Naive thymus-derived CD4-positive, alpha-beta T cell (primary cell): ENCODE measurements around the gene TTBK1. TPM values are rescaled to one million over a fixed set of nuclear protein-coding genes. Genes with fewer than 3 reads are reported as not detected.

Source experiments
- ATAC-seq: fragments of 150-1000 bp; cut with Tn5 transposase; 2 replicates; pipeline ENCODE4 v1.10.0; 2021; ENCODE audit warnings: mild to moderate bottlenecking, moderate library complexity
- CTCF ChIA-PET: fragments of 350-600 bp; sonication (Branson Sonifier 250); formaldehyde crosslinking; loops from one replicate; lab custom pipeline; 2021; ENCODE audit warnings: antibody characterized with exemption; lab: Charles Lee
- POLR2A ChIA-PET: fragments of 350-600 bp; sonication (Branson Sonifier 250); formaldehyde crosslinking; loops from one replicate; lab custom pipeline; 2021; ENCODE audit warnings: antibody characterized with exemption, inconsistent platforms; lab: Charles Lee
- DNase-seq, 9 donors: peaks; one replicate each; pipeline versions ENCODE4 v3.0.0 to v3.0.0-alpha.2; 2020 to 2022; ENCODE audit warnings: mixed read lengths in 1 of 9
- H3K27ac ChIP-seq: one replicate; pipeline ENCODE4 v1.7.0; 2013; ENCODE audit warnings: mild to moderate bottlenecking, low read depth, low read length, moderate library complexity
- H3K27me3 ChIP-seq, 2 donors: one replicate each; pipeline ENCODE4 v1.7.0; 2013; ENCODE audit warnings: low read length in 2 of 2, mild to moderate bottlenecking in 2 of 2, moderate library complexity in 2 of 2; ENCODE audit not compliant: control insufficient read depth in 2 of 2, insufficient read depth in 2 of 2
- H3K36me3 ChIP-seq, 3 experiments: 1 replicate in 2 of 3; 2 replicates in 1 of 3; pipeline ENCODE4 v1.7.0; 2013; ENCODE audit warnings: low read length in 3 of 3, mild to moderate bottlenecking in 3 of 3, moderate library complexity in 1 of 3; ENCODE audit not compliant: insufficient read depth in 3 of 3, control insufficient read depth in 2 of 3
- H3K4me1 ChIP-seq, 2 donors: one replicate each; pipeline ENCODE4 v1.7.0; 2013; ENCODE audit warnings: low read length in 2 of 2, mild to moderate bottlenecking in 2 of 2, moderate library complexity in 1 of 2; ENCODE audit not compliant: control insufficient read depth in 2 of 2, insufficient read depth in 2 of 2
- H3K4me3 ChIP-seq: 2 replicates; pipeline ENCODE4 v1.7.0; 2013; ENCODE audit warnings: mild to moderate bottlenecking, low read length
- H3K9me3 ChIP-seq, 3 experiments: 1 replicate in 2 of 3; 2 replicates in 1 of 3; pipeline ENCODE4 v1.7.0; 2013; ENCODE audit warnings: low read length in 3 of 3; ENCODE audit not compliant: control insufficient read depth in 2 of 3
- H3K27ac Mint-ChIP-seq, 9 donors: one replicate each; pipeline ENCODE4 v1.8.0; 2020 to 2022; ENCODE audit warnings: mixed read lengths in 9 of 9, mild to moderate bottlenecking in 8 of 9, moderate library complexity in 5 of 9, inconsistent platforms in 2 of 9
- H3K27me3 Mint-ChIP-seq, 5 donors: one replicate each; pipeline ENCODE4 v1.8.0; 2021 to 2022; ENCODE audit warnings: mixed read lengths in 5 of 5, mild to moderate bottlenecking in 1 of 5
- H3K36me3 Mint-ChIP-seq, 5 donors: one replicate each; pipeline ENCODE4 v1.8.0; 2020 to 2022; ENCODE audit warnings: mixed read lengths in 5 of 5, mild to moderate bottlenecking in 3 of 5, inconsistent platforms in 1 of 5
- H3K4me1 Mint-ChIP-seq, 7 donors: one replicate each; pipeline ENCODE4 v1.8.0; 2020 to 2022; ENCODE audit warnings: mixed read lengths in 7 of 7, mild to moderate bottlenecking in 3 of 7, inconsistent platforms in 1 of 7
- H3K4me3 Mint-ChIP-seq, 10 donors: one replicate each; pipeline ENCODE4 v1.8.0; 2020 to 2022; ENCODE audit warnings: mild to moderate bottlenecking in 10 of 10, mixed read lengths in 10 of 10, moderate library complexity in 6 of 10, inconsistent platforms in 2 of 10
- H3K9me3 Mint-ChIP-seq, 11 donors: one replicate each; pipeline ENCODE4 v1.8.0; 2020 to 2022; ENCODE audit warnings: mixed read lengths in 11 of 11, mild to moderate bottlenecking in 4 of 11, inconsistent platforms in 1 of 11, moderate library complexity in 1 of 11
- intact Hi-C, 2 donors: fragments of 100-400 bp; cut with micrococcal nuclease; formaldehyde crosslinking; loops; one replicate each; pipeline ENCODE4 v1.15.1; 2023
- polyA plus RNA-seq, 2 donors: library from polyadenylated mRNA; unstranded; fragments of 300-500 nt; fragmentation: Illumina TruSeq; gene quantifications; one replicate each; pipeline ENCODE4 v1.2.3, GENCODE V29; 2021
- total RNA-seq, 6 experiments: library from RNA in 5 of 6; stranded (reverse) in 5 of 6; gene quantifications; 1 replicate in 5 of 6; 2 replicates in 1 of 6; pipeline ENCODE4 v1.2.3 and lab custom pipeline; 2021 to 2026

Gene TTBK1
- total and polyA plus RNA-seq, 7 experiments from 2014 or later: 0.05 to 0.29 TPM; not detected in 5

- DNase-seq (no peak), ATAC-seq (no peak)
- Histone ChIP-seq H3K27me3 (no peaks in the 10 kb centered on the region), H3K4me1 (no peaks in the 10 kb centered on the region), H3K27ac (no peak overlapping the region), H3K4me3 (no peak overlapping the region), H3K9me3 (no peaks in the 10 kb centered on the region), H3K36me3 (no peaks in the 10 kb centered on the region)
- intact Hi-C loops: no loop called here
- Mint-ChIP-seq H3K4me1 (peaks cover 4 to 27% (median 11%) of the 10 kb centered on the region in 7 donors), H3K36me3 (peaks cover 0 to 3% (median 0%) of the 10 kb centered on the region in 5 donors), H3K4me3 (no peak overlapping the region), H3K27ac (no peak overlapping the region), H3K27me3 (peaks cover 14 to 44% (median 31%) of the 10 kb centered on the region in 5 donors), H3K9me3 (no peaks in the 10 kb centered on the region)
- CTCF ChIA-PET: interaction anchor here (1.0 kb wide), 1 partner anchor 9 kb away, joined by 3 read pairs; no protein-coding TSS in a partner anchor
- POLR2A ChIA-PET: no interaction called here
Observed at GRCh38 chr6:43254846-43255245, 11.6 kb downstream of the TTBK1 start.

GRCh38 chr6:43255408-43256054 is 12.2 kb downstream of the TTBK1 start:
- Mint-ChIP-seq H3K9me3 (no peaks in the 10 kb centered on the region), H3K4me3 (no peak overlapping the region), H3K27me3 (peaks cover 14 to 43% (median 31%) of the 10 kb centered on the region in 5 donors), H3K27ac (no peak overlapping the region), H3K4me1 (peaks cover 4 to 27% (median 11%) of the 10 kb centered on the region in 7 donors), H3K36me3 (peaks cover 0 to 3% (median 0%) of the 10 kb centered on the region in 5 donors)
- Histone ChIP-seq H3K4me3 (no peak overlapping the region), H3K4me1 (no peaks in the 10 kb centered on the region), H3K27me3 (no peaks in the 10 kb centered on the region), H3K36me3 (no peaks in the 10 kb centered on the region), H3K9me3 (no peaks in the 10 kb centered on the region), H3K27ac (no peak overlapping the region)
- POLR2A ChIA-PET: no interaction called here
- CTCF ChIA-PET: no interaction called here
- intact Hi-C loops: no loop called here
- DNase-seq (no peak), ATAC-seq (no peak)

DNA sequence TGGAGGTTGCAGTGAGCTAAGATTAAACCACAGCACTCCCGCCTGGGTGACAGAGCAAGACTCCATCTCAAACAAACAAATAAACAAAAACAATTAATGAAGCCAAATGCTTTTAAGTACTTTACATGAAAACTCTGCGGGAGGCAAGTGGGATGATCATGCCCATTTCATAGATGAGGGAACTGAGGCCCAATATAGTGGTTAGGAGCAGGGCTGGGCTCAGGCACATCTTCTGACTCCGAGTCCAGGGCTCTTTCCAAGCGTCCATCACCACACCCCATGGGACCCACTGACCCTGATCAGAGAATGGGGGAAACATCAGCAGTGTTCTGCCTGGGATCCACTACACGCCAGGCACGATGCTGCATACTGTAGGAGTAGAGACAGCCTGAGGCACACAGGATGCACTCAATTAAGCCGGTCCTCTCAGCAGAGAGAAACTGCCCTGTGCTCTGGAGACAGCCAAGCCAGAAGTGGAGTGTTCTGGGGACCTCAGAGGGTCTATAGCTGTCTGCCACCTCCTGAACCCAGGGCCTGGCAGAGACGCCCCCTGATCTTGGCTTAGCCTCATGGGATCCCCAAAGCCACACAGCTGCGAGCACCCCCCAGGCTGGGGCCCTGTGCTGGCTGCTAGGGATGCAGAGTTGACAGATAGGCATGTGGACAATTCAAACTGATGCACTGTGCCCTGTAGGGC is 13.5 kb downstream of the TTBK1 start:
- Mint-ChIP-seq H3K27ac (peak overlapping the region in 2 of 9 donors; percentile 64 to 65), H3K36me3 (peaks cover 0 to 3% (median 0%) of the 10 kb centered on the region in 5 donors), H3K27me3 (peaks cover 6 to 32% (median 20%) of the 10 kb centered on the region in 5 donors), H3K4me1 (peaks cover 0 to 14% (median under 1%) of the 10 kb centered on the region in 7 donors), H3K9me3 (no peaks in the 10 kb centered on the region), H3K4me3 (peak overlapping the region in 1 of 10 donors; percentile 57)
- H3K4me1 ChIP-seq: no peaks in the 10 kb centered on the region
- no peak overlapping the region for H3K27ac ChIP-seq
- H3K36me3 ChIP-seq: no peaks in the 10 kb centered on the region
- H3K9me3 ChIP-seq: no peaks in the 10 kb centered on the region
- ChIA-PET CTCF (no interaction called here), POLR2A (no interaction called here)
- ATAC-seq: no peak
- no peak overlapping the region for H3K4me3 ChIP-seq
- no peak for DNase-seq
- intact Hi-C loops: no loop called here
- H3K27me3 ChIP-seq: no peaks in the 10 kb centered on the region

DNA sequence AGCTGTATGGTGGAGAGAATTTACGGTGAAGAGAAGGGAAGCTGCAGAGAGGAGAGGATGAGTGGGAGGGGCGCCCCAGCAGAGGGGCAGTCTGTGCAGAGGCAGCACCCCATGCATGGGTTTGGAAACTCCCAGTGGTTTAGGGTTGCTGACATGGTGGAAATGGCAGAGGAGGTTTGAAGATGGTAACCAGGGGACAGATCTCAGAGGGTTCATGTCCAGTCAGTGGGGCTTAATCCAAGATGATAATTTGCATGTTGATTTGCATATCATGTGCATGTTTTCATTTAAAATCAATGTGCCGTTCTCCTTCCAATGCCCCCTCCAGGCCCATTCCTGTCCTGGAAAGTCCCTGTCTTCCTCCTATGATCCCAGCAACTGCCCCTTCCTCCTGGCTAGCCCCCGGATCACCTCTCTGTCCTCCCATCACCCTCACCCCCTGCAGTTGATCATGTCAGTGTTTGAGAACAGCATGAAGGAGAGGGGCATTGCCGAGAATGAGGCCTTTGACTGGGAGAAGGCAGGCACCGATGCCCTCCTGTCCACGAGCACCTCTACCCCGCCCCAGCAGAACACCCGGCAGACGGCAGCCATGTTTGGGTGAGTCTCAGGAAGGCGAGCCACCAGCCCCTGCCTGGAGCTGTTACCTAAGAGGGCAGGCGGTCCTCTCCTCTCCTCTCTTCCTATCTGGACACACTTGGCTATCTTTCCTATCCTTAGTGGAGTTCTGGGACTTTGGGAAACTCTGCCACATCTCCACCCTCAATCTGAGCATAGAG is 14.3 kb downstream of the TTBK1 start:
- Mint-ChIP-seq H3K36me3 (peaks cover 0 to 3% (median 0%) of the 10 kb centered on the region in 5 donors), H3K4me1 (peaks cover 0 to 13% (median 0%) of the 10 kb centered on the region in 7 donors), H3K27me3 (peaks cover 3 to 27% (median 16%) of the 10 kb centered on the region in 5 donors), H3K27ac (peak overlapping the region in 2 of 9 donors; percentile 64 to 70), H3K9me3 (no peaks in the 10 kb centered on the region), H3K4me3 (peak overlapping the region in 1 of 10 donors; percentile 57)
- Histone ChIP-seq H3K27ac (no peak overlapping the region), H3K4me1 (no peaks in the 10 kb centered on the region), H3K36me3 (no peaks in the 10 kb centered on the region), H3K27me3 (no peaks in the 10 kb centered on the region), H3K4me3 (no peak overlapping the region), H3K9me3 (no peaks in the 10 kb centered on the region)
- ChIA-PET CTCF (no interaction called here), POLR2A (no interaction called here)
- intact Hi-C loops: no loop called here
- peak in 1 of 9 donors; percentile 53 for DNase-seq
- ATAC-seq: no peak

DNA sequence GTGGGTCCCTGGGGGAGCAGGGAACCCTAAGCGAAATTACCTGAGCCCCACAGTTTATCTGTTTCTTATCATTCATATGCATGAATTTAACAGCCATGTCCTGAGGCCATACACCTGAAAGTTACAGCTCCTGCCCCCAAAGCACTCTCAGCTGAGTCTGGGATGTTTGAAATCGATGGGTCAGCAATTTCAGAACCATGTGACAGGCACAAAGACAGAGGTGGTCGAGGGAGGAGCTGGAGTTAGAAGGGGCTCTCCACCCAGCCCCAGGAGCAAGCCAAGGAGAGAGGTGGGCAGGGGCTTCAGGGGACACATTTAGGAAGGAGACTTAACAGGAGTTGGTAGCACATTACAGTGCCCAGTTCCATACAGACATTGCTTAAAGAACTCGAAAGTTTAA is 14.9 kb downstream of the TTBK1 start:
- no peak overlapping the region for H3K27ac ChIP-seq

GRCh38 chr6:43258807-43259686 is 15.8 kb downstream of the TTBK1 start:
- peaks cover 0 to 14% (median 0%) of the 10 kb centered on the region in 7 donors for H3K4me1 Mint-ChIP-seq
- no peaks in the 10 kb centered on the region for H3K9me3 ChIP-seq
- no peak for ATAC-seq
- no peaks in the 10 kb centered on the region for H3K36me3 ChIP-seq
- ChIA-PET POLR2A (no interaction called here), CTCF (no interaction called here)
- no peak overlapping the region for H3K27ac ChIP-seq
- H3K4me3 ChIP-seq: no peak overlapping the region
- H3K27me3 Mint-ChIP-seq: peaks cover 0 to 18% (median 8%) of the 10 kb centered on the region in 5 donors
- H3K4me3 Mint-ChIP-seq: no peak overlapping the region
- no peaks in the 10 kb centered on the region for H3K4me1 ChIP-seq
- intact Hi-C loops: no loop called here
- DNase-seq: no peak
- H3K27me3 ChIP-seq: no peaks in the 10 kb centered on the region
- no peaks in the 10 kb centered on the region for H3K9me3 Mint-ChIP-seq
- H3K27ac Mint-ChIP-seq: no peak overlapping the region
- H3K36me3 Mint-ChIP-seq: no peaks in the 10 kb centered on the region

More for the DNA sequence above, 14.9 kb downstream of the TTBK1 start:
- intact Hi-C loops: no loop called here
- Mint-ChIP-seq H3K27me3 (peaks cover 0 to 21% (median 9%) of the 10 kb centered on the region in 5 donors), H3K4me3 (no peak overlapping the region), H3K36me3 (no peaks in the 10 kb centered on the region), H3K9me3 (no peaks in the 10 kb centered on the region), H3K27ac (no peak overlapping the region), H3K4me1 (peaks cover 0 to 12% (median 0%) of the 10 kb centered on the region in 7 donors)
- no peaks in the 10 kb centered on the region for H3K4me1 ChIP-seq
- ChIA-PET CTCF (no interaction called here), POLR2A (no interaction called here)
- ATAC-seq (no peak), DNase-seq (no peak)
- no peak overlapping the region for H3K4me3 ChIP-seq
- H3K27me3 ChIP-seq: no peaks in the 10 kb centered on the region
- no peaks in the 10 kb centered on the region for H3K9me3 ChIP-seq
- H3K36me3 ChIP-seq: no peaks in the 10 kb centered on the region
